Measurements from ENCODE around the gene DPPA3.
"Not testable (repeated sequence)": the region's sequence is repeated elsewhere in the genome, so short reads cannot be mapped to it uniquely, and the experiment has no call there.

Gene DPPA3

GRCh38 chr12:7711133-7711532 lies at the start of gene DPPA3:
Gene DPPA3, plus strand, starts transcription at chr12:7711433. Its CDS starts 138 bp downstream, at chr12:7711571.
- no peak for DNase-seq

DNA sequence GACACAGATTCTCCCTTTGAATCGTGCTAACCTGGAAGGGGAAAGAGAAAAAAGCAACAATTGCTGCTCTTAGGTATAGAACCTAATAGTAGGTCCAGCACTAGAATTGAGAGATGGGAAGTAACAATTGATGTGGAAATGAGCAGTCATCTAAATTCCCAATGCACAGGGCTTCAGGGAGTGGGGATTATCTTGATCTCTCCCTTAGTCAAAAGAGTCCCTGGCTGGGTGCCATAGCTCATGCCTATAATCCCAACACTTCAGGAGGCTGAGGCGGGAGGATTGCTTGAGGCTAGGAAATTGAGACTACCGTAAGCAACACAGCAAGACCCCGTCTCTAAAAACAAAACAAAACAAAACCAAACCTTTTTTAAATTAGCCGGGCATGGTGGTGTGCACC lies 49.5 kb upstream of the DPPA3 start:
- DNase-seq, result no peak

GRCh38 chr12:7666595-7666994 lies 44.6 kb upstream of the DPPA3 start:
- DNase-seq, result no peak

DNA sequence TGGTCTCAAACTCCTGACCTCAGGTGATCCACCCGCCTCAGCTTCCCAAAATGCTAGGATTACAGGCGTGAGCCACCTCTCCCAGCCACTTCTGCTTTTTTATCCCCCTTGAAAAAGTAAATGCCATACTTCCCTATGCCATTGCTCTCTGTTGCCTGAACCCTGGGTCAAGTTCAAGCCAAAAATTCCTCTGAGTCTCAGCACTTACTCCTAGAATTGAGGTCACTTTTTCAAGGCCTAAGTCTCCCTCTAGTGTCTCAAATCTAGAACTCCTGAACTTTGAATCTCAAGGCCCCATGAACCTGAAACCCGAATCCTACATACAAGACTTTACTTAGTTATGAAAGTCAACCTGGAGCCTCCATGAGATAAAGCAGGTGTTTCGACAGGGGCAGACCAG lies 44.1 kb upstream of the DPPA3 start:
- DNase-seq, result no peak

DNA sequence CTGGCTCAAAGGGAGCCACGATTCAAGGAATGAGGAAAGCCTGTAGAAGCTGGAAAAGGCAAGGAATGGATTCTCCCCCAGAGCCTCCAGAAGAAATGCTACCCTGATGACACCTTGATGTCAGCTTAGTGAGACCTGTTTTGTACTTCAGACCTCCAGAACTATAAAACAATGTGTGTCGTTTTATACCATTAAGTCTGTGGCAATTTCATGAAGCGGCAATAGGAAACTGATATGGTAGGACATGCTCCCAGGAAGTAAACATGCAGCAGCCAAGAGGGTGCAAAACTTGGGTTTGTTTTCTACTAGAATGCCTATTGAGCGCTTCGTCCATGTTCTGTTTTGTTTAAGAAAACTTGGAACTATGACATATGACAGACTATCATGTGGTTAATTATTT lies 43.1 kb upstream of the DPPA3 start:
- no peak for DNase-seq

GRCh38 chr12:7675455-7675854 lies 35.8 kb upstream of the DPPA3 start:
- DNase-seq, result not testable (repeated sequence)

DNA sequence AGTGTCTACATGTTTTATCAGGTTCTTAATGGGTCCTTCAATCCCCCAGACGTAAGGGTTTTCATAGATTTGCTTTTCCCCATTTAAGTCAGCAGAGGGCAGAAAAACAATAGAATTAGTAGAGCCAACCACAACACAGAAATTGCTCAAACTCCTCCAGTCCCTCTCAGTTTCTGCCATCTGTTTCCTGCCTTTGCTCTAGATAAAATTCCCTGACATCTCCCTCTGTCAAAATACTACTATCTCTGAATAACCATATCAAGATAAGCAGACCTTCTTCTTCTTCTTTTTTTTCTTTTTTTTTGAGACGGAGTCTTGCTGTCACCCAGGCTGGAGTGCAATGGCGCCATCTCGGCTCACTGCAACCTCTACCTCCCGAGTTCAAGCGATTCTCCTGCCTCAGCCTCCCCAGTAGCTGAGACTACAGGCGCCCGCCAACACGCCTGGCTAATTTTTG lies 33.8 kb upstream of the DPPA3 start:
- peak in 1 of 58 donors; percentile 13 for DNase-seq

GRCh38 chr12:7678744-7679143 lies 32.5 kb upstream of the DPPA3 start:
- DNase-seq, result no peak

- no peak for DNase-seq
Observed at GRCh38 chr12:7679251-7680045, 31.8 kb upstream of the DPPA3 start.

GRCh38 chr12:7681535-7681934 lies 29.7 kb upstream of the DPPA3 start:
- DNase-seq, result no peak

DNA sequence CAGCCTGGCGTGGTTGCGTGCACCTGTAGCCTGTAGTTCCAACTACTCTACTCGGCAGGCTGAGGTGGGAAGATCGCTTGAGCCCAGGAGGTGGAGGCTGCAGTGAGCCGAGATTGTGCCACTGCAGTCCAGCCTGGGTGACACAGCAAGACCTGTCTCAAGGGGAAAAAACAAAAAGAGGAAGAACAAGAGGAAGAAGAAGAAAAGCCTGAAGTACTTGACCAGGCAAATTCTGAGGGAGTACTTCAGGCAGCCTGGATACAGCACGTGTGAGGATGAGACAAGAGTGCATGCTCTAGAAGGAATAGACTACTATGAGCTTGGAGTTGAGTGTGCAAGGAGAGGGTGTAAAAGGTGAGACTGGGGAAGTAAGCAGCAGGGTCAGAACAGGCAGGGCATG lies 17.4 kb upstream of the DPPA3 start:
- DNase-seq, result no peak

GRCh38 chr12:7694556-7695236 lies 16.5 kb upstream of the DPPA3 start:
- DNase-seq, result no peak

DNA sequence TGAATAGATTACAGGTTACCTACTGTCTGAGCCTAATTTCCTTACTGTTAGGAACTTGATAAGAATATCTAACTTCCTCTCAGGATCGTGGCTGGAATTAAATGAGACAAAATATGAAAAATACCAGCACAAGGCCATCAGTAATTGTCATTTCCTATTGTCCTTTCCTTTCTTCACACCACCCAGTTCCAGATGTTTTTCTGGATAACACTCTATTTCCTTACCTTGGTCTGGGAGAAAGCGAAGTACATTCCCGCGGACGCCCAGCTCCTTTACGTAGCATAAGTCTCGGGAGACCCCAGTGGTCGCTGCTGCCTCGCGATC lies 16.0 kb upstream of the DPPA3 start:
- DNase-seq, result peak in 1 of 58 donors; percentile 1

- peak in 1 of 58 donors; percentile 1 for DNase-seq
Observed at GRCh38 chr12:7695566-7696197, 15.6 kb upstream of the DPPA3 start, which contains the start of gene GDF3. Gene GDF3, minus strand, starts transcription at chr12:7695775. Its CDS starts 47 bp downstream, at chr12:7695728.

DNA sequence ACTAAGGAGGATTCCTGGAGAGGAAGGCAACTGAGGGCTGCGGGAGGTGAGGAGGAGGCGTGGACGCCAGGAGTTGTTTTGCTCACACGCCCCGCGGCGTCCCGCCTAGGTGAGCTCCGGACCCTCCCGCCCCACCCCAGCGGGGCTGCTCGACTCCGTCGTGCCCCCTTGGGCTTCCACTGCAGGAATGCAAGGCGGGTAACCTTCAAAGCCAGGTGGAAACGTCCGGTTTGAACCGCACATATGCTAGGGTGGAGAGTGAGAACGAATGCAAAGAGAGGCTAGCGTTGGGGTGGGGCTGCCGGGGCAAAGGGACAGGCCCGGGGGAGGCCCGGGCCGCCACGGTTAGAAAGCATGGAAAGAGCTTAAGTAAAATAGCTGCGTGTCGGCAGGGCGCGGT lies 5.4 kb upstream of the DPPA3 start:
- DNase-seq, result no peak

GRCh38 chr12:7709969-7710675 lies 1.1 kb upstream of the DPPA3 start:
- no peak for DNase-seq

DNA sequence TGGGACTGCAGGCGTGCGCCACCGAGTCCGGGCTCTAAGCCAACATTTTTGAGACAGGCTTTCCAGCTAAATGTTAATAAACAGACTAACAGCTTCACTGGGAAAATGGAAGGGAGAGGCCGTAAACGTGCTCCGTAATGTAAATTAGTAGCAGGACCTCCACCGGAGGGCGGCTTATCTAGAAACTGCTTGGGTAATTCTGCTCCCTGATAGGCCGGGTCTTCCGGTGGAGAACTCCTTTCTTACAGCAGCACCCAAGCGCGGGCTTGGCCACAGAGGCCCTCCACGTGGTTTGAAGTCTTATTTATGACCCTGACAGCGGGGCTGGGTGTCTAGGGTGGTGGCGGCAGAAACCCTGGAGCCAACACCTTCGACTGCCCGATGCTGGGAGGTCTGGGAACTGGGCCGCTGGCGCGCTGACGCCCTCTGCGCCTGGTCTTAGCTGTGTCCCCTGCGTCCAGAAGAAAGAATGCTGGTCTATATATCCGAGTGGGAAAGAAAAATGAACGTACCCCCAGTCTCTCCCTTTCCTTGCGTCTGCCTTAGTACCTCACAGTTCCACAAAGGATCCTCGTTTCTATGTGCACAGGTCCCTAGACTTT lies 1.7 kb downstream of the DPPA3 start:
- no peak for DNase-seq

- DNase-seq, result no peak
Observed at GRCh38 chr12:7716381-7716780, 5.1 kb downstream of the DPPA3 start.

DNA sequence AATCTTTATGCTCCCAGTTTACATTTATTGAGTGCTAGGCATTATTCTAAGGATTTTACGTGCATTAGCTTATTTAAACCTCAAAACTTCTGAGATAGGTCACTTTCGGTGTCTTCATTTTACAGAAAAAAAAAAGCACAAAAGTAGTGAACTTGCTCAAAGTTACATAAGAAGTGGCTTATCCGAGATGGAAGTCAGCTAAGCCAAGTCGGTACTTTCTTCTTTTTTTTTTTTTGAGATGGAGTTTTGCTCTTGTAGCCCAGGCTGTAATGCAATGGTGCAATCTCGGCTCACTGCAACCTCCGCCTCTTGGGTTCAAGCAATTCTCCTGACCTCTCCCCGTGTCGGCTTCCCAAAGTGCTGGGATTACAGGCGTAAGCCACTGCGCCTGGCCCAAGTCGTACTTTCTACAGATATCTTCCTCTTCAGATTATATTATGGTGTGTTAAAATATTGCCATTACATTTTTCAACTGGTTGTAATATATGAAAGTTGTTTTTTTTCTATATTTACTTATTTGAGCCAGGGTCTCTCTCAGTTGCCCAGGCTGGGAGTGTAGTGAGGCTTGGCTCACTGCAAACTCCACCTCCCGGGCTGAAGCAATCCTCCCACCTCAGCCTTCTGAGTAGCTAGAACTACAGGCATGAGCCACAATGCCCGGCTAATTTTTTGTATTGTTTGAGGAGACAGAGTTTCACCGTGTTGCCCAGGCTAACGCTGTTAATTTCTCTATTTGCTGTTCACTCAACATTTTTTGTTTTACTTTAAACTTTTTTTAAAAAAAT lies 8.9 kb downstream of the DPPA3 start:
- DNase-seq, result no peak

GRCh38 chr12:7723926-7724325 lies 12.7 kb downstream of the DPPA3 start:
- no peak for DNase-seq
